Measurements from ENCODE around the gene TAF5L.

GRCh38 chr1:229623838-229624237 is 2.1 kb downstream of the TAF5L start:
- no peak for TF ChIP-seq CTCF (conservative IDR thresholded peaks at IDR 0.05)
- no peak for TF ChIP-seq ZFX (IDR thresholded peaks at IDR 0.05)
